22Rv1 (cell line): ENCODE data around the gene ATRN.
A peak's percentile ranks its signal among the peaks of the same experiment; 100 is the strongest.
"Not testable (repeated sequence)": the region's sequence is repeated elsewhere in the genome, so short reads cannot be mapped to it uniquely, and the experiment has no call there.

ENCODE experiments used
- H3K27ac ChIP-seq: fragments of 450-650 bp; 2 replicates; pipeline ENCODE4 v1.5.1; 2017
- ZFX ChIP-seq: fragments of 450-650 bp; IDR thresholded peaks from 2 replicates; pipeline ENCODE4 v1.6.1; 2017; ENCODE audit warnings: antibody characterized with exemption, borderline replicate concordance
- TF ChIP-seq, protein P1 (sequence below): fragments of 450-650 bp; IDR thresholded peaks from 2 replicates; pipeline ENCODE4 v1.5.1; 2017; ENCODE audit warnings: mild to moderate bottlenecking

The ATRN gene

DNA sequence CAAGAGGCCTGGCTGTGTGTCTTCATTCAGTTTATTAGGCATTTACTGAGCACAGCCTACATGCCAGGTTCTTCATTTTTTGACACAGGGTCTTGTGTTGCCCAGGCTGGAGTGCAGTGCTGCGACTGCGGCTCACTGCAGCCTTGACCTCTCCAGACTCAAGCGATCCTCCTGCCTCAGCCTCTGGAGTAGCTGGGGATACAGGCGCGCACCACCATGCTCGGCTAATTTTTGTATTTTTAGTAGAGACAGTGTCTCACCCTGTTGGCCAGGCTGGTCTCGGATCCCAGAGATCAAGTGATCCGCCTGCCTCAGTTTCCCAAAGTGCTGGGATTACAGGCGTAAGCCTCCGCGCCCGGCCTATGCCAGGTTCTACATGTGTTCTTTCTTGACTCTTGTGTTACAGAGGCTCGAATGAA lies 601 bp upstream of the ATRN start:
- H3K27ac ChIP-seq = peak overlapping the region; percentile 52
- TF ChIP-seq ZFX = no peak
- TF ChIP-seq, protein P1, sequence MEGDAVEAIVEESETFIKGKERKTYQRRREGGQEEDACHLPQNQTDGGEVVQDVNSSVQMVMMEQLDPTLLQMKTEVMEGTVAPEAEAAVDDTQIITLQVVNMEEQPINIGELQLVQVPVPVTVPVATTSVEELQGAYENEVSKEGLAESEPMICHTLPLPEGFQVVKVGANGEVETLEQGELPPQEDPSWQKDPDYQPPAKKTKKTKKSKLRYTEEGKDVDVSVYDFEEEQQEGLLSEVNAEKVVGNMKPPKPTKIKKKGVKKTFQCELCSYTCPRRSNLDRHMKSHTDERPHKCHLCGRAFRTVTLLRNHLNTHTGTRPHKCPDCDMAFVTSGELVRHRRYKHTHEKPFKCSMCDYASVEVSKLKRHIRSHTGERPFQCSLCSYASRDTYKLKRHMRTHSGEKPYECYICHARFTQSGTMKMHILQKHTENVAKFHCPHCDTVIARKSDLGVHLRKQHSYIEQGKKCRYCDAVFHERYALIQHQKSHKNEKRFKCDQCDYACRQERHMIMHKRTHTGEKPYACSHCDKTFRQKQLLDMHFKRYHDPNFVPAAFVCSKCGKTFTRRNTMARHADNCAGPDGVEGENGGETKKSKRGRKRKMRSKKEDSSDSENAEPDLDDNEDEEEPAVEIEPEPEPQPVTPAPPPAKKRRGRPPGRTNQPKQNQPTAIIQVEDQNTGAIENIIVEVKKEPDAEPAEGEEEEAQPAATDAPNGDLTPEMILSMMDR = no peak

DNA sequence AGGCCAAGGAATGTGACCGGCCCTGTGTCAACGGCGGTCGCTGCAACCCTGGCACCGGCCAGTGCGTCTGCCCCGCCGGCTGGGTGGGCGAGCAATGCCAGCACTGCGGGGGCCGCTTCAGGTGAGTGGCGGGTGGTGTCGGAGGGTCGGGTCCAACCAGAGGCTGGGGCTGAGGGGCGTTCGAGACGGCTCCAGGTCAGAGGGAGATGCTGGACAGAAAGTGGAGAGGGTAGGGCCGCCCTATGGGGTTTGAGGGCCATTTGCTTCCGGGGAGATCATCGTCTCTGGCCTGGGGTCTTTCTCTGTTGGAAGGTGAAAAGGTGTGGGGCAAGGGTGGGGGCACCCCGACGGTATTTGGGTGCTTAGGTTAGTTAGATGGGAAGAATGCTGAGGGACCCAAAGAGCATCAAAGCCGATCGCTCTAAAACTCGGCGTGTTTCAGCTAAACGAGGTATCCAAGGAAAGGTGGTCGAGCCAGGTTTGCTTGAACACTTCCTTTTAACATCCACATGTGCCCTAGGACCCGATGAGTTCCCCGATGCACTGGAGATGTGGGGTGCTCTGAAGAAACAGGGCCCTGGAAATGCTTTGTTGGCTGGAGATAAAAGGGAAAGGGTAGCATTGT lies 691 bp downstream of the ATRN start:
- peak overlapping the region; percentile 52 for H3K27ac ChIP-seq
- TF ChIP-seq, protein P1 = no peak
- no peak for TF ChIP-seq ZFX

DNA sequence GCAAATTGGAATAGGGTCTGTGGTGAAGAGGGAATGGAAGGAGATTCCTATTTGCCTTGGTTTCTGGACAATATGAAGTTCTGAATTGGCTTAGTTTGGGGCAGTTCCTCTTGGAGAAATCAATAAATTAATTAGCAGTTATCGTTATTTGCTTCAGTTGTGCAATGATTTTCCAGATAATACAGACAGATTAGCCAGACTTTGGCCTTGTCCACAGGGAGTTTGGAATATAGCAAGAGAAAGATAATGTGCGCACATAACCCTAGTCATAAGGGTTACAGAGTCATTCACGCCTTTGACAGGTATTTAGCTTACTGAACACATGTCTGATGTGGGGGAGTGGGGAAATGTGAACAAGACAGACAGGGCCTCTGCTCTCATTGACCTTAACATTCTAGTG lies 1.3 kb downstream of the ATRN start:
- TF ChIP-seq ZFX = no peak
- TF ChIP-seq, protein P1 = no peak
- no peak overlapping the region for H3K27ac ChIP-seq

DNA sequence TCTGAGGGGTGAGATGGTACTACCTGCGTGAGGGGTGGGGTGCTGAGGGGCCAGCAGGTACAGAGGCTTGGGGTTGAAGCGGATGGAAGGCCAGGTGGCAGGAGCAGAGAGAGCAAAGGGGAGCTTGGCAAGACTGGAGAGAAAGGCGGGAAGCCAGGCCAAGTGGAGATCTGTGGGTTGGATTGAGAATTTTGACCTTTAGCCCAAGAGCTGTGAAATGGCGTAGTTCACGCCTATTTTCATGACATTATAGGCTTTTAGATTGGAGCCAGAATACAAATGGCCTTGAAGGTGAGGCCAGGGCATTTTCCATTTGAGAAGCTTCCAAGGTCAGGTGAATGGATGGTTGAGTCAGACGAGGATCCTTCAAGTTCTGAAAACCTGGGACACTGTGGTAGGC lies 2.5 kb downstream of the ATRN start:
- H3K27ac ChIP-seq = no peak overlapping the region
- no peak for TF ChIP-seq ZFX
- TF ChIP-seq, protein P1 = no peak

DNA sequence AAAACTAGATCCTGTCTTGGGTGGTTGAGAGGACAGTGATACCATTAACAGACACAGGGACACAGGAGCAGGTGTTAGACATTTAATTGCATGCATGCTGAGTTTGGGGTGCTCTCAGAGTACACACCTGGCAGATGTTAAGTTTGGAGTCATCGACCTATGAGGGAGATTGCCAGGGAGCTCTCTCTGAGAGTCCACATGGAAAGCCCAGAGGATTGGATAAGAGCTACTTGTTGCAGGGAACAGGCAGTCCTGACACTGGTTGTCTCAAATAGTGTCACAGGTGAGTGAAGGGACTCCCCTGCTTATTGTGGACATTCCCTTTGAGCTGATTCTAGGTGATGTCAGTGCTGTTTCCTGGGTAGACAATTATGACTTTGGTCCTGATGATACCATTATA lies 3.1 kb downstream of the ATRN start:
- no peak overlapping the region for H3K27ac ChIP-seq
- TF ChIP-seq, protein P1 = no peak
- TF ChIP-seq ZFX = no peak

DNA sequence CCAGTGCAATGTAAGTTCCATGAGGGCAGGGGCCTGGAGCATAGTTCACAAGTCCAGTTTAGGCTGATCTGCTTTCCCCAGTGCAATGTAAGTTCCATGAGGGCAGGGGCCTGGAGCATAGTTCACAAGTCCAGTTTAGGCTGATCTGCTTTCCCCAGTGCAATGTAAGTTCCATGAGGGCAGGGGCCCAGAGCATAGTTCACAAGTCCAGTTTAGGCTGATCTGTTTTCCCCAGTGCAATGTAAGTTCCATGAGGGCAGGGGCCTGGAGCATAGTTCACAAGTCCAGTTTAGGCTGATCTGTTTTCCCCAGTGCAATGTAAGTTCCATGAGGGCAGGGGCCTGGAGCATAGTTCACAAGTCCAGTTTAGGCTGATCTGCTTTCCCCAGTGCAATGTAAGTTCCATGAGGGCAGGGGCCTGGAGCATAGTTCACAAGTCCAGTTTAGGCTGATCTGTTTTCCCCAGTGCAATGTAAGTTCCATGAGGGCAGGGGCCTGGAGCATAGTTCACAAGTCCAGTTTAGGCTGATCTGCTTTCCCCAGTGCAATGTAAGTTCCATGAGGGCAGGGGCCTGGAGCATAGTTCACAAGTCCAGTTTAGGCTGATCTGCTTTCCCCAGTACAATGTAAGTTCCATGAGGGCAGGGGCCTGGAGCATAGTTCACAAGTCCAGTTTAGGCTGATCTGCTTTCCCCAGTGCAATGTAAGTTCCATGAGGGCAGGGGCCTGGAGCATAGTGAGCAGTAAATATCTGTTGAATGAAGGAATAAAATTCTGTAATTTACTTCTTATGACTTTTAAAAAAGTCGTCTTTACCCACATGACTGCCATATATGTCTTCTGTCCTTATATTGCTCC lies 6.4 kb downstream of the ATRN start:
- H3K27ac ChIP-seq = not testable (repeated sequence)

DNA sequence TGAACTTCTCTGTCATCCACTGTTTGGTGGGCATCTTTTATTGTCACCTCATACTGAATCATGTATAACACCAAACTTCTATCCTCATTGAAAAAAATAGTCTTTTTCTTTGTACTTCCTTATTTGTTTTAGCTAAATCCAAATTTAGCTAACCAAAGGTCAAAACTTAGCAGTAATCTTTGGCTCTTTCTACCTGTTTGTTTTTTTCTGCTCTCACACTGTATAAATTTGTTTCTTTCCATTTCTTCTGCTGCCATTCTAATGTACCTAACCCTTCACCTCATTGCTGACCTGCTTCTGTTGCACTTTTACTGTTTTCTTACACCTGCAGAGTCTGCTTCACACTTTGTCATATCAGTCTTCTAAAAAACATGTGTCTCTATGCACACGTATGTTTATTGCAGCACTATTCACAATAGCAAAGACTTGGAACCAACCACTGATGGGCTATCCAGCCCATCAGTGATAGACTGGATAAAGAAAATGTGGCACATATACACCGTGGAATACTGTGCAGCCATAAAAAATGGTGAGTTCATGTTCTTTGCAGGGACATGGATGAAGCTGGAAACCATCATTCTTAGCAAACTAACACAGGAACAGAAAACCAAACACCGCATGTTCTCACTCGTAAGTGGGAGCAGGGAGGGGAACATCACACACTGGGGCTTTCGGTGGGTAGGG lies 7.2 kb downstream of the ATRN start:
- H3K27ac ChIP-seq = no peak overlapping the region
- TF ChIP-seq ZFX = no peak
- TF ChIP-seq, protein P1 = no peak
